ENCODE data around the gene MYB. TPM values are rescaled to one million over a fixed set of nuclear protein-coding genes. Genes with fewer than 3 reads are reported as not detected.

Gene MYB
- total and polyA plus RNA-seq, 2 of the 8 experiments (the other 6 are each of a cell fraction or from before 2014, with no cell fraction given), result 4.0 to 7.6 TPM

- H3K23ac ChIP-seq (ENCODE audit: insufficient read length), result no peak overlapping the region
- H3K4me2 ChIP-seq (ENCODE audit: insufficient read depth in 1 of 2, low read depth in 2 of 2, low read length in 2 of 2), result no peak overlapping the region
- H3K79me2 ChIP-seq (ENCODE audit: control insufficient read depth in 1 of 2, insufficient read depth in 2 of 2, low read length in 2 of 2), result no peaks in the 10 kb centered on the region
- no peak overlapping the region for H3K4ac ChIP-seq (replicated peaks; ENCODE audit: insufficient read length, low read depth, low read length)
- H4K20me1 ChIP-seq (replicated peaks in 1 of 2; ENCODE audit: control insufficient read depth in 1 of 2, insufficient read depth in 2 of 2, low read length in 2 of 2), result no peaks in the 10 kb centered on the region
- no peak overlapping the region for H3K4me3 ChIP-seq (ENCODE audit: extremely low read depth in 1 of 4, insufficient read depth in 2 of 4, low read depth in 3 of 4, low read length in 4 of 4)
- ChIA-PET POLR2A (ENCODE audit: partially characterized antibody) (no interaction called here), CTCF (ENCODE audit: partially characterized antibody) (interaction anchor here (0.7 kb wide), 1 partner anchor 33 kb away, joined by 3 read pairs; no protein-coding TSS in a partner anchor)
- H2AFZ ChIP-seq (ENCODE audit: low read length), result no peak overlapping the region
- H2BK20ac ChIP-seq (ENCODE audit: low read length), result no peak overlapping the region
- no peak overlapping the region for H2AK5ac ChIP-seq (ENCODE audit: low read depth, low read length)
- no peaks in the 10 kb centered on the region for H3K23me2 ChIP-seq (ENCODE audit: low read depth, low read length)
- no peak overlapping the region for H2BK15ac ChIP-seq (ENCODE audit: low read length)
- no peak overlapping the region for H3K9ac ChIP-seq (replicated peaks in 1 of 4; ENCODE audit: extremely low read depth in 1 of 4, low read depth in 3 of 4, low read length in 3 of 4)
- H3K18ac ChIP-seq (ENCODE audit: extremely low read depth, low read length), result no peak overlapping the region
- no peaks in the 10 kb centered on the region for H3K4me1 ChIP-seq (replicated peaks in 1 of 4; ENCODE audit: control insufficient read depth in 3 of 4, insufficient read depth in 4 of 4, low read length in 3 of 4)
- H4K8ac ChIP-seq (ENCODE audit: extremely low read depth, insufficient read depth, low read length), result no peak overlapping the region
- no peaks in the 10 kb centered on the region for H3K36me3 ChIP-seq (ENCODE audit: control insufficient read depth in 2 of 4, insufficient read depth in 4 of 4, low read length in 3 of 4)
- DNase-seq (ENCODE audit: low read depth in 1 of 2, low spot score in 2 of 2), result no peak
- no peak overlapping the region for H4K5ac ChIP-seq (ENCODE audit: insufficient read length, low read depth, low read length)
- no peak overlapping the region for H4K91ac ChIP-seq (replicated peaks; ENCODE audit: insufficient read length, low read length)
- H2BK120ac ChIP-seq (replicated peaks; ENCODE audit: low read depth, low read length), result no peak overlapping the region
- FAIRE-seq, result no peak
- peaks cover 0 to 4% (median 1%) of the 10 kb centered on the region in 4 experiments; a peak in 3 of 7 replicates for H3K27me3 ChIP-seq (replicated peaks in 1 of 4; ENCODE audit: control insufficient read depth in 3 of 4, extremely low read depth in 1 of 4, insufficient read depth in 3 of 4, low read length in 3 of 4)
- no peaks in the 10 kb centered on the region for H3K9me3 ChIP-seq (ENCODE audit: insufficient read depth in 2 of 2, low read depth in 1 of 2, low read length in 1 of 2)
- 91% methylated on average over 4 of the region's 4 CpGs; no CpG with 5 or more reads in 1 of the 2 experiments for WGBS, 2 experiments (ENCODE audit: extremely low coverage in 1 of 2, insufficient coverage in 1 of 2, insufficient read length in 1 of 2, insufficient replicate concordance in 2 of 2, low coverage in 1 of 2, low lambda C conversion rate in 2 of 2, missing lambda C conversion rate in 1 of 2)
- H3K14ac ChIP-seq (ENCODE audit: insufficient read length), result no peak overlapping the region
- H2BK5ac ChIP-seq (ENCODE audit: low read depth, low read length), result no peak overlapping the region
- H2BK12ac ChIP-seq (ENCODE audit: low read depth, low read length), result no peak overlapping the region
- no peaks in the 10 kb centered on the region for H3K79me1 ChIP-seq (ENCODE audit: low read depth, low read length)
- H3K56ac ChIP-seq (replicated peaks; ENCODE audit: insufficient read length, low read depth, low read length), result no peak overlapping the region
- no peak overlapping the region for H3K27ac ChIP-seq (ENCODE audit: low read depth, low read length)
- TF ChIP-seq KDM4A (IDR thresholded peaks at IDR 0.05; ENCODE audit: low read depth, low read length, severe bottlenecking) (no peak), CTBP2 (IDR thresholded peaks at IDR 0.05; ENCODE audit: borderline replicate concordance, insufficient read depth, insufficient read length, low read length) (no peak), HDAC6 (IDR thresholded peaks at IDR 0.05; ENCODE audit: low read depth, low read length) (no peak), POU5F1 (IDR thresholded peaks at IDR 0.05; ENCODE audit: low read depth, low read length) (no peak), SP2 (IDR thresholded peaks at IDR 0.05; ENCODE audit: low read length) (no peak), SAP30 (IDR thresholded peaks at IDR 0.05; ENCODE audit: insufficient read depth, insufficient replicate concordance, low read length) (no peak), NRF1 (IDR thresholded peaks at IDR 0.05; ENCODE audit: low read depth, low read length) (no peak), SP4 (IDR thresholded peaks at IDR 0.05; ENCODE audit: low read length) (no peak), TBP (IDR thresholded peaks at IDR 0.05; ENCODE audit: low read depth, low read length) (no peak), POLR2A (IDR thresholded peaks at IDR 0.05; ENCODE audit: control extremely low read depth in 1 of 2, low read depth in 2 of 2, low read length in 2 of 2) (no peak), ASH2L (IDR thresholded peaks at IDR 0.05; ENCODE audit: low read length) (no peak), SIX5 (IDR thresholded peaks at IDR 0.05; ENCODE audit: low read depth, low read length) (no peak), CBX8 (IDR thresholded peaks at IDR 0.05; ENCODE audit: borderline replicate concordance, low read depth, low read length) (no peak)
These were observed 79.5 kb downstream of the MYB start for GRCh38 chr6:135260612-135261011.

Data from H1 (cell line).